Colon (tissue), 2 donors: Measurements from ENCODE around the gene ARID5B.
"Not testable (repeated sequence)": the region's sequence is repeated elsewhere in the genome, so short reads cannot be mapped to it uniquely, and the experiment has no call there.

Experiments used
- FAIRE-seq: peaks from 2 replicates; lab custom pipeline; 2012; peaks lifted over from hg19 to GRCh38; lab: Jason Lieb, UNC
- donor health status: control.
- donor health status: control.

Gene ARID5B

DNA sequence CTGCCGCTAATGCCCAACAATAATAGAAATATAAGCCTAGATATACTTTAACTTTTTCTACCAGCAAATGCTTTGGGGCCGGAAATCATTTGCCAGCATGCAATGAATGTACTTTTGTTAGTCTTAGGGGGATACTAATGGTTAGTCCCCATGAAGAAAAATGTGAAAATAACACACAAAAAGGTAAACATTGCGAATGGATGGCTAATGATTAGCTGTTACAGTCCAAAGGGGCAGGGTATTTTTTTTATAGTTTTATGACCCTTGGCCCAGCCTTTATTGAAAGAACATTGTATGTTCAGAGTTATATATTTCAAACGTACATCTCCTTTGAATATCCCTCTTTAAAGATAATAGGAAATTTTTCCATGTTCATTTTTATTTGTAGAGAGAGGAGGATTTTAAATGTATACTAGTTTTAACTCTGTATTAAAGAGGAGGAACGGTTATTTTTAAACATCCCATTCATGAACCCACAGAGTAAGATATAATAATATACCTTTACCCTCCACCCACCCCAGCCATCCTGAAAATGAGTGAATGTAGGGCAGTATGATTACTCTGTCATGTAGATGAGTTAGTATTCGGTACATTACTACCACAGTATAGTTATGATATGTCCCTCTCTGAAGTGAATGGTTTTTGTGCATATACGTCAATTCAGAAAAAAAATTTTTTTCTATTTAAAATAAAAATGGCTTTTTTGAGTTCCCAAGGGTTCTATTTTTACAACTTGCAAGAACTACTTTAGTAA is 63.6 kb downstream of the ARID5B start:
- no peak for FAIRE-seq

DNA sequence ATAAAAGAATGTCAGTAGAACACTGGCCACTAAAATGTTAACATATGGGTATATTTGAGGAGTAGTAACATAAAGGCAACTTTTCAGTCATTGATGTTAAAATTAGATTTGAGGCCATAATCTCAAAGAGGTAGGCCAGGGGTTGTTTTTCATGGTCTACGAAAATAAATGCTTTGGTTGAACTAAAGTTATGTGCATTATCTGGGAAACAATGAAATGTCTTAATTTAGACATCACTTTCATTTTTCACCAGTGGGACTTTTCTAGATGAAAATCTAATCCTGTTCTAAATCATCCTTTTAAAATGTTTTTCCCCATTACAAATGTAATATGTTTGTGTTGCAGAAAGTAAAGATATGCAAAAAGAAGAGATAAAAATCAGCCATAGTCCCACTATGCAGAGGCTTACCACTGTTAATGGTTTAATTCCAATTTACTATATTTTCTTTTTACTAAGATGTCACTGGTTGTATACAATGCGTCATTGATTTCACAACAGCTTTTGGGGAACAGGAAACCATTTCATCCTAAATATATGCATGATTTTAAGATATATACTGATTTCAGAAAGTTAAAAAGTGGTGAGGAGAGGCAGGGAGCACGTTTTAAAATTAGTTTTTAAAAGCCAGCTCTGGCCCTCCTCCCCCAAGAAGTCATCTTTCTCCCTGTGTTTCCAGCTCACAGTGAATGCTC is 64.3 kb downstream of the ARID5B start:
- no peak for FAIRE-seq

DNA sequence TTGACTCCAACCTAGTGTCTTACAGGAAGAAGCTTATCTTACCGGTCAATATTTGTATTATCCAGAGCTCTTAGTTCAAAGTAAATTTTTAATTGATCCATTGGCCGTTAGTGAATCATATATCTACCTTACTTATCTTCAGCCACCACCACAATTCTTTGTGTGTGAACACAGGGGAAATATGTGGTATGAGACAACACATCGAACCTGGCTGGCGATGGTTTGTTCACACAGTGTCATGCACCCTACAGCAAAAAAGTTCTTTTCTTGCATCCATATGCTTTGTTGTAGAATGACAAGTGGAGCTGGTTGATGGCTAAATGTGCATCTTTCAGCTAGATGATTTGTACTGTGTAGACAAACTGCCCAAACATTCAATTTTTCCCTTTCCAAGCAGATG is 65.8 kb downstream of the ARID5B start:
- FAIRE-seq: no peak

GRCh38 chr10:61970182-61971002 is 68.9 kb downstream of the ARID5B start:
- FAIRE-seq: no peak

- no peak for FAIRE-seq
Measured at GRCh38 chr10:61971003-61971325, 69.5 kb downstream of the ARID5B start.

DNA sequence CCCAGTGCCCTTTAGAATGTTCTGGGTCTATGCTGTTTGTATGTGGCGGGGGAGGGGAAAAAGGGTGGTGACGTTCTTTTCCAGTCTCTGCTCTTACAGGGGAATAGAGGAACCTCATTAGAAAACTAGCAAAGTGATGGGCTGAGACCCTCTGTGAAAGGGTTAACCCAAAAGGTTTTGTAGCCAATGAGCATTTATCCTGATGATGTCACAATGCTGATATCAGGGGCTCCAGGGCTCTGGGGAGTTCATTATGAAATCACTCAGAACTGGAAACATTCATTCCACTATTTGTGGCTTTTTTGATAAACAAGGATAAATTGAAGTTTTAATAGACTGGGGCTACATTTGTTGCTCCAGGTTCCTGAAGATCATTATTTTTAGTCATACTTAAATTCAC is 71.7 kb downstream of the ARID5B start:
- FAIRE-seq: no peak

GRCh38 chr10:61973906-61974305 is 72.4 kb downstream of the ARID5B start:
- no peak for FAIRE-seq

DNA sequence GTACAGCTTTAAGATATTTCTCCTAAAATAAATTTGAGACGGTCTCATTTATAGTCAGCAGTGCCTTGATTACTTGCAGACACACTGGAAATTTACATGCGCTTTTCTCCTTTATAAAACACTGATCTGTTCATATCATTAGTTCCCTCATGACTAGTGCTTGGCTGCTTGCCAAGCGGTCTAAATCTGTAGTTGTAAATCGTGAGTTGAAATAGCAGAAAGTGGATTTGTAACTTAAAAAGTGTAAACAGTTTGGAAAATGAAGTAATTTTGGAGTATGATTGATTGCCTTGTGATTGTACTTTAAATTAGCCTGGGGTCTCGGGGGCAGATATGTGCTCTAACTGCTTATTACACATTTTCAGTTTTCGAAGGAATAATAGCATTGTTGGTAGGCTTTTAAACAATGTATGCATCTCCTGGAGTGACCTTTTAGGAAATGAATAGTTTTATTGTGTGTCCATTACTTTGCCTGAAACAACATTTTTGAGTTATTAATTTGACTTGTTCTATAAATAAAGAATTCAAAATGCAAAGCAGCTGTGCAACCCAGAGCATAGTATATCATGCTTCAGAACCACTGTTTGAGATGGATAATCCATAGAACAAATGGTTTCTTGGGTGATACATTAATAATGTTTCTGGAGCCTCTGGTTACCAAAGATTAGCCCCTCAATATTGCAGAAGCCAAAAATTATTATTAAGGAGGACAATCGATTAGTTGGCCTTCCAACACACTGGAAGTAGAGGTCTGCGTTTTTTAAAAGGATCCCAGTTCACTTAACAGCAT is 73.3 kb downstream of the ARID5B start:
- FAIRE-seq: no peak

- FAIRE-seq: no peak
Measured at GRCh38 chr10:61975391-61975932, 74.0 kb downstream of the ARID5B start.

DNA sequence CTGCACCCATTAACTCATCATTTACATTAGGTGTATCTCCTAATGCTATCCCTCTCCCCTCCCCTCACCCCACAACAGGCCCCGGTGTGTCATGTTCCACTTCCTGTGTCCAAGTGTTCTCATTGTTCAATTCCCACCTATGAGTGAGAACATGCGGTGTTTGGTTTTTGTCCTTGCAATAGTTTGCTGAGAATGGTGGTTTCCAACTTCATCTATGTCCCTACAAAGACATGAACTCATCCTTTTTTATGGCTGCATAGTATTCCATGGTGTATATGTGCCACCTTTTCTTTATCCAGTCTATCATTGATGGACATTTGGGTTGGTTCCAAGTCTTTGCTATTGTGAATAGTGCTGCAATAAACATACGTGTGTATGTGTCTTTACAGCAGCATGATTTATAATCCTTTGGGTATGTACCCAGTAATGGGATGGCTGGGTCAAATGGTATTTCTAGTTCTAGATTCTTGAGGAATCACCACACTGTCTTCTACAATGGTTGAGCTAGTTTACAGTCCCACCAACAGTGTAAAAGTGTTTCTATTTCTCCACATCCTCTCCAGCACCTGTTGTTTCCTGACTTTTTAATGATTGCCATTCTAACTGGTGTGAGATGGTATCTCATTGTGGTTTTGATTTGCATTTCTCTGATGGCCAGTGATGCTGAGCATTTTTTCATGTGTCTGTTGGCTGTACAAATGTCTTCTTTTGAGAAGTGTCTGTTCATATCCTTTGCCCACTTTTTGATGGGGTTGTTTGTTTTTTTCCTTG is 75.6 kb downstream of the ARID5B start:
- FAIRE-seq: not testable (repeated sequence)

GRCh38 chr10:61978965-61979364 is 77.5 kb downstream of the ARID5B start:
- FAIRE-seq: no peak

DNA sequence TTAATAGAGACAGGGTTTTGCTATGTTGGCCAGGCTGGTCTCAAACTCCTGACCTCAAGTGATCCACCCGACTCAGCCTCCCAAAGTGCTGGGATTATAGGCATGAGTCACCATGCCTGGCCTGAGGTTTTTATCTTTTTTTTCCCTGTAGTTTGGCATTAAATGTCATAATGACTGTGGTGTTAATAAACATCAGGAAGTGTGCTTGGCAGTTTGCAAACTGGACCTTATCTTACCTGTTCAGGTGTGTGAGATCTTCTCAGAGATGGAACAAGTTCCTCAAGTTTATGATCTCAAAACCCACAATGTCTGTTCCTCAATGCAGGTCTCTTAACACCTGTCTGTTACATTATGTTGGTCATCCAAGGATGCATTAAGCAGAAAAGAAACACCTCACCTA is 80.0 kb downstream of the ARID5B start:
- no peak for FAIRE-seq

DNA sequence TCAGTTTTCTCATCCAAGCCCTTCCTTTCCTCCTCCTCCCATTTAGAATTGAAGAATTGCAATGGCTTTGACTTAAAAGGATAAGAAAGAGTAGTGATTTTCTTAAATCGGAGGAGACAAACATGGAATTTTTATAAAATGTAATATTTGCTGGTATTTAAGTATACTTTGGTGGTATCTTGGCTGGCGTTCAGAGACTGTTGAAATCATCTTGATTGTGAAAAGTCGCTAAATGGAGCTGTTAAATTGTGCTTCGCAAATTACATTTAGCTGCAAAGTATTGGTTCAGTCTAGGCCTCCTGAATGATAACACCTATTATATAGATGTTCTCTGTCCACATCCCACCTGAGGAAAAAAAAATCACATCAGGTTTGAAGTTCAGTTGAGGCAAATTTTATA is 81.8 kb downstream of the ARID5B start:
- no peak for FAIRE-seq

DNA sequence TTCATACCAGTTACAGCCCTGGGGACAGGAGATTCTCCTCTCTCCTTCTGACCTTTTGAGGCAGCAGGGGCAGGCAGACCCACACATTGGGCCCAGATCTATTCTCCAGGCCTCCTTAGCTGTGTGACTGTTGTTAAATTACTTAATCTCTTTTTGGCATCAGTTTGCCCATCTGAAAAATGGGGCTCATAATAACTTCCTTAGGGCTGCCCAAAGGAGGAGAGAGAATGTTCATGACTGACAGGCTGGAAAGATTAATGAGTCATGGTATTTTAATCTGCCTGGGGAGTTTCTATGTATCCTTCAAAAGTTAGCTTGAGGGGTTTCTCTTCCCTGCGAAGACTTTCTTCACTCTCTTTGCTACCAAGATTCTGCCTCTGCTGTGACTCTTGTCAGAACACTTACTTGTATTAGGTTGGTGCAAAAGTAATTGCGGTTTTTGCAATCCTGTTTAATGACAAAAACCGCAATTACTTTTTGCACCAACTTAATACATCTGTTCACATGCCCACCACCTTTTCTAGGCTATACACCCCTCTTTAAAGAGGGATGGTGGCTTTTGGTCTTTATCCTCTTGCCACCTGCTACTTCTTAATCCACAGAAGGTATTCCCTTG is 83.4 kb downstream of the ARID5B start:
- FAIRE-seq: no peak

- FAIRE-seq: no peak
Measured at GRCh38 chr10:61985715-61986114, 84.2 kb downstream of the ARID5B start.

DNA sequence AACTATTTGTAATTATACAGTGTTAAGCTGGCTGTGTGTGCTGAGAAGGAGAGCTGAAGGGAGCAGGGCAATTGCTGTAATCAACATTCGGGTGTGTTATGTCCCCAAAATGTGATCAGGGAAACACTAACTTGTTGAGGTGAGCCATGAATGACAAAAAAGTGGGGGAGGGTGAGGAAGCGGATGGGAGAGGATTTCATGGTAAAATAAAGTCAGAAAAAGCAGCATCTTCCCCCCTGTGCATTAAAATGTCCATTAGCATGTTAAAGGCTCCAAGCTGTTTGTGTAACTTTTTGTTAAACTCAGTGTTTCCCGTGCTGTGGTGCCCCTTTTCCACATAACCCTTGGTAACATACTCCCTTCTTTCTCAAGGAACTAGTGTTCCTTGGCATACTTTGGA is 84.9 kb downstream of the ARID5B start:
- no peak for FAIRE-seq

- FAIRE-seq: no peak
Measured at GRCh38 chr10:61986788-61987492, 85.4 kb downstream of the ARID5B start.

- no peak for FAIRE-seq
Measured at GRCh38 chr10:61987537-61987936, 86.0 kb downstream of the ARID5B start.

DNA sequence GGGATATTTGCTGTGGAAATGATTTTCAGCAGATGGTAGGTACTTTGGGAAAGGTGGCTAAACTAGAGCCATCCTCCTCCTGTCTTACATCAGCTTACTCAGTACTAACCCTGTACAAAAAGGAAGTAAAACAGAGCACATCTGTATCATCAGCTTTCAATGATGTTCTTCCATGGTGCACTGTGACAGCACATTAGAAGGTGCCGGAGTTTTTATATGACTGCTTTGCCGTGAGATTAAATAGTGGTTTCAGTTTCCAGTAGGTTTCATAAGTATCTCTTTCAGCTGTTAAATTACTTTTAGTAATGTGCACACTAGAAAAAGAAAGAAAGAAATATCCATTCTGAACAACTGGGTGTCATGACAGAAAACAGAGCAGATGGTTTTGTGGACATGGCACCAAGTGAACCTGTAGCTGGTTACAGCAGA is 86.5 kb downstream of the ARID5B start:
- FAIRE-seq: no peak
